WTC11 (cell line): ENCODE results near the gene HOXA1. TPM values are rescaled to one million over a fixed set of nuclear protein-coding genes. Genes with fewer than 3 reads are reported as not detected.

Experiments used
- ATAC-seq: fragments of 200-7000 bp; cut with Tn5 transposase; 2 replicates; pipeline ENCODE4 v1.10.0; 2021; ENCODE audit warnings: mild to moderate bottlenecking, moderate library complexity
- CTCF ChIA-PET: fragments of 300-600 bp; sonication (Branson Sonifier 250); formaldehyde crosslinking; loops from one replicate; lab custom pipeline; 2021; ENCODE audit warnings: antibody characterized with exemption; lab: Charles Lee
- POLR2A ChIA-PET: fragments of 350-600 bp; sonication (Branson Sonifier 250); formaldehyde crosslinking; loops from one replicate; lab custom pipeline; 2021; ENCODE audit warnings: antibody characterized with exemption; lab: Charles Lee
- DNase-seq: peaks from one replicate; pipeline ENCODE4 v3.0.0; 2021; ENCODE audit warnings: low spot score
- H3K27ac Mint-ChIP-seq: 2 replicates; pipeline ENCODE4 v1.8.0; 2021; ENCODE audit warnings: mixed read lengths
- H3K27me3 Mint-ChIP-seq: 2 replicates; pipeline ENCODE4 v1.8.0; 2021; ENCODE audit warnings: low read depth, mild to moderate bottlenecking, moderate library complexity, mixed read lengths
- H3K36me3 Mint-ChIP-seq: 2 replicates; pipeline ENCODE4 v1.8.0; 2021; ENCODE audit warnings: mixed read lengths
- H3K4me1 Mint-ChIP-seq: 2 replicates; pipeline ENCODE4 v1.8.0; 2022; ENCODE audit warnings: mixed read lengths
- H3K4me3 Mint-ChIP-seq: 2 replicates; pipeline ENCODE4 v1.8.0; 2021; ENCODE audit warnings: mild to moderate bottlenecking, moderate library complexity, mixed read lengths
- H3K9me3 Mint-ChIP-seq: 2 replicates; pipeline ENCODE4 v1.8.0; 2021; ENCODE audit warnings: mixed read lengths
- CREB1 ChIP-seq: sonication (generic); formaldehyde crosslinking; IDR thresholded peaks from 2 replicates; pipeline ENCODE4 v1.8.0; 2023; ENCODE audit warnings: mild to moderate bottlenecking, missing genetic modification reagents
- CREM ChIP-seq: sonication (generic); formaldehyde crosslinking; IDR thresholded peaks from 2 replicates; pipeline ENCODE4 v1.8.1; 2022; ENCODE audit warnings: mild to moderate bottlenecking, missing genetic modification reagents, moderate library complexity
- EMX1 ChIP-seq: fragments of 250-450 bp; sonication (Bioruptor Pico); IDR thresholded peaks from 2 replicates; pipeline ENCODE4 v1.8.0; 2021; ENCODE audit warnings: mild to moderate bottlenecking
- FOXP1 ChIP-seq: sonication (generic); formaldehyde crosslinking; IDR thresholded peaks from 2 replicates; pipeline ENCODE4 v1.8.0; 2022; ENCODE audit warnings: missing genetic modification reagents, mild to moderate bottlenecking, moderate library complexity, borderline replicate concordance
- FOXP4 ChIP-seq: sonication (generic); formaldehyde crosslinking; IDR thresholded peaks from 2 replicates; pipeline ENCODE4 v1.8.0; 2022; ENCODE audit warnings: mild to moderate bottlenecking, missing genetic modification reagents
- GTF2I ChIP-seq: fragments of 250-450 bp; sonication (Bioruptor Pico); conservative IDR thresholded peaks from 2 replicates; pipeline ENCODE4 v1.4.0; 2021; ENCODE audit warnings: mild to moderate bottlenecking
- HMGXB4 ChIP-seq: sonication (generic); formaldehyde crosslinking; IDR thresholded peaks from 2 replicates; pipeline ENCODE4 v1.8.1; 2023; ENCODE audit warnings: mild to moderate bottlenecking, moderate library complexity, missing genetic modification reagents
- IRF1 ChIP-seq: sonication (generic); formaldehyde crosslinking; IDR thresholded peaks from 2 replicates; pipeline ENCODE4 v1.8.0; 2023; ENCODE audit warnings: missing genetic modification reagents
- JAZF1 ChIP-seq: fragments of 250-450 bp; sonication (Bioruptor Pico); IDR thresholded peaks from 2 replicates; pipeline ENCODE4 v1.9.0; 2021; ENCODE audit warnings: moderate library complexity, mild to moderate bottlenecking, inconsistent platforms
- JUN ChIP-seq: sonication (generic); formaldehyde crosslinking; IDR thresholded peaks from 2 replicates; pipeline ENCODE4 v1.8.0; 2023; ENCODE audit warnings: mild to moderate bottlenecking, missing genetic modification reagents
- NFE2L1 ChIP-seq: sonication (generic); formaldehyde crosslinking; IDR thresholded peaks from 2 replicates; pipeline ENCODE4 v1.8.1; 2023; ENCODE audit warnings: missing genetic modification reagents
- TEAD1 ChIP-seq: sonication (generic); formaldehyde crosslinking; IDR thresholded peaks from 2 replicates; pipeline ENCODE4 v1.8.0; 2022; ENCODE audit warnings: mild to moderate bottlenecking, missing genetic modification reagents
- ZBTB21 ChIP-seq: sonication (generic); formaldehyde crosslinking; IDR thresholded peaks from 2 replicates; pipeline ENCODE4 v1.8.1; 2023; ENCODE audit warnings: mild to moderate bottlenecking, missing genetic modification reagents, borderline replicate concordance
- ZNF232 ChIP-seq: sonication (generic); formaldehyde crosslinking; IDR thresholded peaks from 2 replicates; pipeline ENCODE4 v1.8.0; 2022; ENCODE audit warnings: mild to moderate bottlenecking, missing genetic modification reagents
- ZNF423 ChIP-seq: fragments of 250-450 bp; sonication (Bioruptor Pico); IDR thresholded peaks from 2 replicates; pipeline ENCODE4 v2.1.2; 2022; ENCODE audit warnings: mild to moderate bottlenecking, moderate library complexity
- total RNA-seq: library from RNA; stranded (reverse); gene quantifications from 3 replicates; pipeline ENCODE4 v1.2.3, GENCODE V29; 2021
- TF ChIP-seq, protein P1 (sequence below): sonication (generic); formaldehyde crosslinking; conservative IDR thresholded peaks from 2 replicates; pipeline ENCODE4 v1.8.1; 2022; ENCODE audit warnings: mild to moderate bottlenecking, missing genetic modification reagents
- TF ChIP-seq, protein P2 (sequence below): fragments of 250-450 bp; sonication (Bioruptor Pico); IDR thresholded peaks from 2 replicates; pipeline ENCODE4 v1.9.0; 2021; ENCODE audit warnings: moderate library complexity, mild to moderate bottlenecking, inconsistent platforms, borderline replicate concordance
- TF ChIP-seq, protein P3 (sequence below): fragments of 250-450 bp; sonication (Bioruptor Pico); IDR thresholded peaks from 2 replicates; pipeline ENCODE4 v1.9.0; 2021; ENCODE audit warnings: mild to moderate bottlenecking, borderline replicate concordance

Gene HOXA1
- total RNA-seq, 1 experiment from 2014 or later, result not detected

DNA sequence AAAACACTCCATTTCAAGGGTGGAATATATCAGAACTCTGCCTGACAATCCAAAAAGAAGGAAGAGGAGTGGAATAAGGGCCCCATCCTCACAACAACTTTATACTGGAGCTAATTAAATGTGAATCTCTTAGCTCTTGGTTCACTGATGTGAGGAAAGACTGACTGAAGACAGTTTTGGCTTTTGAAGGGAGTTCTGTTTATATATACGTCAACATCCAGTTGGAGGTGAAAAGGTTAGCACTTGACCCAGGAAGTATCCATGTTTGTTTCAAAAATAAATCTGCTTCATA, 3.0 kb downstream of the HOXA1 start (continued):
- TF ChIP-seq NFE2L1, result no peak
- no peak for TF ChIP-seq ZNF423 (CRISPR knock-in tag)
- TF ChIP-seq, protein P1, sequence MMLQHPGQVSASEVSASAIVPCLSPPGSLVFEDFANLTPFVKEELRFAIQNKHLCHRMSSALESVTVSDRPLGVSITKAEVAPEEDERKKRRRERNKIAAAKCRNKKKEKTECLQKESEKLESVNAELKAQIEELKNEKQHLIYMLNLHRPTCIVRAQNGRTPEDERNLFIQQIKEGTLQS (CRISPR knock-in tag), result no peak
- TF ChIP-seq FOXP4 (CRISPR knock-in tag), result no peak
- TF ChIP-seq JAZF1 (CRISPR knock-in tag), result no peak
- TF ChIP-seq, all 79 proteins: peak for 0

DNA sequence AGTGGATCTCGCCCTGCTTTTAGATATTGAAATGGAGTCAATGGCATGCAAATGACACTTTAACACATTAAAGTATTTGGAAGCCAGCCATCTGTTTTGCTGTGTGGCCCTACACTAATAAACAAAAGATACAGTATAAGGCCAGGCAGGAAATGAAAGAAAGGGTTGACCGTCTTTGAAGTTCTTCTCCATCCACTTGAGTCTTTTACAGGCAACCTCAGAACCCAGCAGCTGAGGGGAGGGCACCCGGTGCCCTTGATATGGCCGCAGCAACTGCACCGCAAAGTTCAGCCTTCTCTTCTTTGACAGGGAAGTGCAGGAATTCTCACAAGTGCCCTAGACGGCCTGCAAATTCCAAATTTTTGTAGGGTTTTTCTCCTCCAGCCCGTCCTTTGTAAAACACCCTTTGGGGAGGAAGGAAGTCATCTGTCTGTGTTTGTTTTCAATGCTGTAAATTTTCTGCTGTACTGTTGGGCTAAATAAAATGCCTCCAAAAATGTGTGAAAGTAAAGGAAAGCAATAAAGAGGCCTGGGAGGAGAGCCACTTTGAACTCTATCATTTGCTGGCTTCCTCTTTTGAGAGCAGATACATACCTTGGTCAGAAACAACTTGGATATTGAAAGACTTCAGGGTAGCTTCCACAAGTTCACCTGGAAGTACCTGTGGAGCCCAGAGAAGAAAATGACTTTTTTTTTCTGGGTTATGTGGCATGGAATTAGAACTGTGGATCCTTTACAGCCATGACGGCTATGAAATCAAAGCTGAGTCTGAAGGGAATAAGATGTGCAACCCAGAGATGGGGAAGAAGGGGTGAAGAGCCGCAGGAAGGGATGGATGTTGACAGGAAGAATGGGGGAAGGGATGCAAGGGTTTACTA, 3.6 kb downstream of the HOXA1 start:
- Mint-ChIP-seq H3K4me3 (no peak overlapping the region), H3K36me3 (0 out of 2 replicates have a peak, but pooled peaks cover 3% of the 10 kb centered on the region), H3K4me1 (peaks cover 63% of the 10 kb centered on the region), H3K27me3 (peaks cover 100% of the 10 kb centered on the region), H3K9me3 (no peaks in the 10 kb centered on the region), H3K27ac (no peak overlapping the region)
- DNase-seq (peak; percentile 59), ATAC-seq (peak; percentile 23)
- ChIA-PET POLR2A (no interaction called here), CTCF (interaction anchor here (0.8 to 2.9 kb wide), 5 partner anchors 18 to 87 kb away, joined by 3 to 9 read pairs (median 5); partner anchors contain the start of gene HOXA5)
- TF ChIP-seq FOXP1 (no peak), CREB1 (CRISPR knock-in tag) (no peak), TEAD1 (CRISPR knock-in tag) (no peak), ZNF232 (CRISPR knock-in tag) (no peak), IRF1 (CRISPR knock-in tag) (no peak), JUN (CRISPR knock-in tag) (no peak)

DNA sequence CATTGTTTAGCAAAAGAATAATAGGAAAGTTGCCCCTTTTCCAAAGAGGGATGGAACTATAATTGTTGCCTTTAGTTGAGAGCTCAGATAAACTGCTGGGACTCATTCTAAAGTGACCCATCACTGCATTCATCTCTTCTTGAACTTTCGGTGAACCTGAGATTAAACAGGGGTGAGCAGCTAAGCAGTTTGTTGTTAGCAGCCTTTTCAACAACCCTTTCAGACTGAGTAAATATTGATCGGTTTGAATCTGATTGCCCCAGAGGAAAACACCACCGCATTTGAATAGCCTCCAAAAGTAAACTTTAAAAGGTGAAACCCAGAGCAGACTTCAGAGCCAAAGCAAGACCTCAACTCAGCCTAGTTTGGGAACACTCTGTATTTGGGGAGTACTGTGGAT, 4.7 kb downstream of the HOXA1 start:
- ATAC-seq (no peak), DNase-seq (no peak)
- H3K36me3 Mint-ChIP-seq, result 0 out of 2 replicates have a peak, but pooled peaks cover 3% of the 10 kb centered on the region
- POLR2A ChIA-PET, result no interaction called here
- CTCF ChIA-PET, result interaction anchor here (0.8 to 2.9 kb wide), 4 partner anchors 19 to 89 kb away, joined by 3 to 9 read pairs (median 6); partner anchors contain the start of gene HOXA5
- peaks cover 61% of the 10 kb centered on the region for H3K4me1 Mint-ChIP-seq
- H3K9me3 Mint-ChIP-seq, result no peaks in the 10 kb centered on the region
- no peak for TF ChIP-seq EMX1 (CRISPR knock-in tag)
- TF ChIP-seq, protein P2, sequence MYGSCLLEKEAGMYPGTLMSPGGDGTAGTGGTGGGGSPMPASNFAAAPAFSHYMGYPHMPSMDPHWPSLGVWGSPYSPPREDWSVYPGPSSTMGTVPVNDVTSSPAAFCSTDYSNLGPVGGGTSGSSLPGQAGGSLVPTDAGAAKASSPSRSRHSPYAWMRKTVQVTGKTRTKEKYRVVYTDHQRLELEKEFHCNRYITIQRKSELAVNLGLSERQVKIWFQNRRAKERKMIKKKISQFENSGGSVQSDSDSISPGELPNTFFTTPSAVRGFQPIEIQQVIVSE, result no peak
- peaks cover 99% of the 10 kb centered on the region for H3K27me3 Mint-ChIP-seq
- no peak overlapping the region for H3K4me3 Mint-ChIP-seq
- H3K27ac Mint-ChIP-seq, result no peak overlapping the region

GRCh38 chr7:27088002-27088922, 7.5 kb downstream of the HOXA1 start:
- CTCF ChIA-PET, result no interaction called here
- H3K9me3 Mint-ChIP-seq, result no peaks in the 10 kb centered on the region
- H3K4me1 Mint-ChIP-seq, result peaks cover 39% of the 10 kb centered on the region
- H3K27me3 Mint-ChIP-seq, result peaks cover 97% of the 10 kb centered on the region
- peak overlapping the region; percentile 57 for H3K4me3 Mint-ChIP-seq
- peak; percentile 62 for DNase-seq
- peak; percentile 80 for ATAC-seq
- 0 out of 2 replicates have a peak, but pooled peaks cover 3% of the 10 kb centered on the region for H3K36me3 Mint-ChIP-seq
- POLR2A ChIA-PET, result no interaction called here
- H3K27ac Mint-ChIP-seq, result no peak overlapping the region
- TF ChIP-seq ZBTB21 (CRISPR knock-in tag) (peak; percentile 89), HMGXB4 (CRISPR knock-in tag) (peak; percentile 25; the same call in 1 of the 2 replicates), GTF2I (CRISPR knock-in tag) (no peak), CREM (peak; percentile 57; the same call in 1 of the 2 replicates)
- TF ChIP-seq, protein P3, sequence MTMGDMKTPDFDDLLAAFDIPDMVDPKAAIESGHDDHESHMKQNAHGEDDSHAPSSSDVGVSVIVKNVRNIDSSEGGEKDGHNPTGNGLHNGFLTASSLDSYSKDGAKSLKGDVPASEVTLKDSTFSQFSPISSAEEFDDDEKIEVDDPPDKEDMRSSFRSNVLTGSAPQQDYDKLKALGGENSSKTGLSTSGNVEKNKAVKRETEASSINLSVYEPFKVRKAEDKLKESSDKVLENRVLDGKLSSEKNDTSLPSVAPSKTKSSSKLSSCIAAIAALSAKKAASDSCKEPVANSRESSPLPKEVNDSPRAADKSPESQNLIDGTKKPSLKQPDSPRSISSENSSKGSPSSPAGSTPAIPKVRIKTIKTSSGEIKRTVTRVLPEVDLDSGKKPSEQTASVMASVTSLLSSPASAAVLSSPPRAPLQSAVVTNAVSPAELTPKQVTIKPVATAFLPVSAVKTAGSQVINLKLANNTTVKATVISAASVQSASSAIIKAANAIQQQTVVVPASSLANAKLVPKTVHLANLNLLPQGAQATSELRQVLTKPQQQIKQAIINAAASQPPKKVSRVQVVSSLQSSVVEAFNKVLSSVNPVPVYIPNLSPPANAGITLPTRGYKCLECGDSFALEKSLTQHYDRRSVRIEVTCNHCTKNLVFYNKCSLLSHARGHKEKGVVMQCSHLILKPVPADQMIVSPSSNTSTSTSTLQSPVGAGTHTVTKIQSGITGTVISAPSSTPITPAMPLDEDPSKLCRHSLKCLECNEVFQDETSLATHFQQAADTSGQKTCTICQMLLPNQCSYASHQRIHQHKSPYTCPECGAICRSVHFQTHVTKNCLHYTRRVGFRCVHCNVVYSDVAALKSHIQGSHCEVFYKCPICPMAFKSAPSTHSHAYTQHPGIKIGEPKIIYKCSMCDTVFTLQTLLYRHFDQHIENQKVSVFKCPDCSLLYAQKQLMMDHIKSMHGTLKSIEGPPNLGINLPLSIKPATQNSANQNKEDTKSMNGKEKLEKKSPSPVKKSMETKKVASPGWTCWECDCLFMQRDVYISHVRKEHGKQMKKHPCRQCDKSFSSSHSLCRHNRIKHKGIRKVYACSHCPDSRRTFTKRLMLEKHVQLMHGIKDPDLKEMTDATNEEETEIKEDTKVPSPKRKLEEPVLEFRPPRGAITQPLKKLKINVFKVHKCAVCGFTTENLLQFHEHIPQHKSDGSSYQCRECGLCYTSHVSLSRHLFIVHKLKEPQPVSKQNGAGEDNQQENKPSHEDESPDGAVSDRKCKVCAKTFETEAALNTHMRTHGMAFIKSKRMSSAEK (CRISPR knock-in tag), result no peak
